DND-41 (cell line): ENCODE measurements around the gene HSPG2.

ENCODE experiments used
- ATAC-seq: fragments of 200-7000 bp; cut with Tn5 transposase; 3 replicates; pipeline ENCODE4 v1.9.1; 2021; ENCODE audit warnings: low read depth; ENCODE audit not compliant: insufficient read depth
- DNase-seq: peaks from one replicate; pipeline ENCODE4 v3.0.0-alpha.2; 2020
- H2AFZ ChIP-seq: 2 replicates; pipeline ENCODE4 v1.6.0; 2012; ENCODE audit warnings: low read depth, low read length
- H3K27ac ChIP-seq: 2 replicates; pipeline ENCODE4 v1.5.1; 2012; ENCODE audit warnings: low read length, inconsistent platforms
- H3K27me3 ChIP-seq: fragments of 200-600 bp; sonication (generic); 2 replicates; pipeline ENCODE4 v1.6.0; 2012; ENCODE audit warnings: low read length, mild to moderate bottlenecking, inconsistent platforms; ENCODE audit not compliant: insufficient read depth, poor library complexity
- H3K36me3 ChIP-seq: 2 replicates; pipeline ENCODE4 v1.5.1; 2012; ENCODE audit warnings: low read length, inconsistent platforms; ENCODE audit not compliant: insufficient read depth
- H3K4me1 ChIP-seq: 2 replicates; pipeline ENCODE4 v1.5.1; 2012; ENCODE audit warnings: mild to moderate bottlenecking, low read length; ENCODE audit not compliant: insufficient read depth
- H3K4me2 ChIP-seq: 2 replicates; pipeline ENCODE4 v1.6.0; 2012; ENCODE audit warnings: mild to moderate bottlenecking, moderate library complexity, low read length, inconsistent platforms; ENCODE audit not compliant: insufficient read depth
- H3K4me3 ChIP-seq, 2 experiments: fragments of 200-600 bp in 1 of 2; shearing (Covaris generic) in 1 of 2; 2 replicates each; pipeline ENCODE4 v1.5.1; 2012 to 2016; ENCODE audit warnings: inconsistent platforms in 2 of 2, low read length in 2 of 2, mild to moderate bottlenecking in 2 of 2, low read depth in 1 of 2, moderate library complexity in 1 of 2
- H3K79me2 ChIP-seq: 2 replicates; pipeline ENCODE4 v1.6.0; 2012; ENCODE audit warnings: low read length, inconsistent platforms; ENCODE audit not compliant: insufficient read depth
- H3K9ac ChIP-seq: 2 replicates; pipeline ENCODE4 v1.6.0; 2012; ENCODE audit warnings: low read depth, mild to moderate bottlenecking, inconsistent platforms, low read length, moderate library complexity
- H3K9me3 ChIP-seq: 2 replicates; pipeline ENCODE4 v1.5.1; 2012; ENCODE audit warnings: low read length, moderate library complexity, mild to moderate bottlenecking, inconsistent platforms; ENCODE audit not compliant: insufficient read depth, severe bottlenecking
- H4K20me1 ChIP-seq: 2 replicates; pipeline ENCODE4 v1.6.0; 2012; ENCODE audit warnings: low read length; ENCODE audit not compliant: insufficient read depth
- EZH2 ChIP-seq: IDR thresholded peaks from 3 replicates; pipeline ENCODE4 v1.6.1; 2012; ENCODE audit warnings: borderline replicate concordance, low read depth, mild to moderate bottlenecking, moderate library complexity, low read length, inconsistent platforms; ENCODE audit not compliant: severe bottlenecking
- TF ChIP-seq, protein P1 (sequence below): IDR thresholded peaks from 2 replicates; pipeline ENCODE4 v1.5.1; 2012; ENCODE audit warnings: borderline replicate concordance, low read length, moderate library complexity, mild to moderate bottlenecking; ENCODE audit not compliant: poor library complexity, severe bottlenecking; ENCODE audit errors: extremely low read depth

HSPG2 gene

GRCh38 chr1:21878840-21879478 lies 58.2 kb downstream of the HSPG2 start:
- Histone ChIP-seq H4K20me1 (no peaks in the 10 kb centered on the region), H3K9ac (no peak overlapping the region), H3K4me2 (no peak overlapping the region), H3K9me3 (no peaks in the 10 kb centered on the region), H3K27ac (no peak overlapping the region), H2AFZ (no peak overlapping the region), H3K4me1 (no peaks in the 10 kb centered on the region), H3K79me2 (no peaks in the 10 kb centered on the region), H3K4me3 (no peak overlapping the region), H3K27me3 (no peaks in the 10 kb centered on the region), H3K36me3 (no peaks in the 10 kb centered on the region)
- TF ChIP-seq, protein P1, sequence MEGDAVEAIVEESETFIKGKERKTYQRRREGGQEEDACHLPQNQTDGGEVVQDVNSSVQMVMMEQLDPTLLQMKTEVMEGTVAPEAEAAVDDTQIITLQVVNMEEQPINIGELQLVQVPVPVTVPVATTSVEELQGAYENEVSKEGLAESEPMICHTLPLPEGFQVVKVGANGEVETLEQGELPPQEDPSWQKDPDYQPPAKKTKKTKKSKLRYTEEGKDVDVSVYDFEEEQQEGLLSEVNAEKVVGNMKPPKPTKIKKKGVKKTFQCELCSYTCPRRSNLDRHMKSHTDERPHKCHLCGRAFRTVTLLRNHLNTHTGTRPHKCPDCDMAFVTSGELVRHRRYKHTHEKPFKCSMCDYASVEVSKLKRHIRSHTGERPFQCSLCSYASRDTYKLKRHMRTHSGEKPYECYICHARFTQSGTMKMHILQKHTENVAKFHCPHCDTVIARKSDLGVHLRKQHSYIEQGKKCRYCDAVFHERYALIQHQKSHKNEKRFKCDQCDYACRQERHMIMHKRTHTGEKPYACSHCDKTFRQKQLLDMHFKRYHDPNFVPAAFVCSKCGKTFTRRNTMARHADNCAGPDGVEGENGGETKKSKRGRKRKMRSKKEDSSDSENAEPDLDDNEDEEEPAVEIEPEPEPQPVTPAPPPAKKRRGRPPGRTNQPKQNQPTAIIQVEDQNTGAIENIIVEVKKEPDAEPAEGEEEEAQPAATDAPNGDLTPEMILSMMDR: no peak
- no peak for TF ChIP-seq EZH2
- ATAC-seq (no peak), DNase-seq (no peak)

DNA sequence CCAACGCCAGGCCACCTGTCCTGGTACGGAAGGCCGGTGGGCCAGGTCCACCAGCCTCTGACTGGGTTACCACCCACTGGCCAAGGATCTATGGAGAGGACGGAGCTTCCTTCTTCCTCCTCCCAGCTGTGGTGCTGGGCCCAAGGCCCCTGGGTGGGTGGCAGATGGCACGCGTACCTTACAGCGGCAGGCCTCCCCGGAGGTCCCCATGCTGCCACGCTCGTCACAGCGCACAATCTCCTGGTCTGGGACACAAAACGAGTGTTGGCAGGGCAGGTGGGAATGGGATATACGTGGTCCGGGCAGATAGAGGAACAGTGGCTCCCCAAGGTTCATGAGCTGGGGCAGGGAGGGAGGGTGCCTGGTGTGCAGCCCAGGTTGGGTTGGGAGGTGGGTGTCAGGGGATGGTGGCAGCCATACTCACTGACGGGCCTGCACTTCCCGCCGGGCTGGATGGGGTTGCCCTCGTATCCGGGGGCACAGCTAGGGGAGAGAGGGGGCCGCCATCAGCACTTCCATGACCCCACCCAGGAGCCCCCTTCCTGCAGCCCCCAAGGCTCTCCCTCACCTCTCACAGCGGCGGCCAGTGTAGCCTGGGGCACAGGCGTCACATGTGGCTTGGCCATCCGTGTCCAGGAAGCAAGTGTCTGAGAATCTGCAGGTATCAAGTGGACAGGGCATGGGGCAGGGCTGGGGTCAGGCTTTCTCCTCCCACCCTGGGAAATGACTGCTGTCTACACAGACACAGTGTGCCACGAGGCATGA lies 58.9 kb downstream of the HSPG2 start:
- Histone ChIP-seq H3K27me3 (no peaks in the 10 kb centered on the region), H3K79me2 (no peaks in the 10 kb centered on the region), H3K9ac (no peak overlapping the region), H4K20me1 (no peaks in the 10 kb centered on the region), H3K36me3 (no peaks in the 10 kb centered on the region), H3K9me3 (no peaks in the 10 kb centered on the region), H3K4me3 (no peak overlapping the region), H3K27ac (no peak overlapping the region), H3K4me1 (no peaks in the 10 kb centered on the region), H2AFZ (no peak overlapping the region), H3K4me2 (no peak overlapping the region)
- DNase-seq (no peak), ATAC-seq (no peak)
- TF ChIP-seq, protein P1: no peak
- no peak for TF ChIP-seq EZH2

GRCh38 chr1:21876267-21876666 lies 60.8 kb downstream of the HSPG2 start:
- H2AFZ ChIP-seq: no peak overlapping the region
- no peak overlapping the region for H3K27ac ChIP-seq
- H3K4me3 ChIP-seq: no peak overlapping the region
- no peaks in the 10 kb centered on the region for H3K79me2 ChIP-seq
- no peak overlapping the region for H3K4me2 ChIP-seq
- no peaks in the 10 kb centered on the region for H3K4me1 ChIP-seq
- no peaks in the 10 kb centered on the region for H3K9me3 ChIP-seq
- H3K27me3 ChIP-seq: no peaks in the 10 kb centered on the region
- TF ChIP-seq EZH2: no peak
- TF ChIP-seq, protein P1: no peak
- H3K36me3 ChIP-seq: no peaks in the 10 kb centered on the region
- DNase-seq: no peak
- ATAC-seq: no peak
- no peak overlapping the region for H3K9ac ChIP-seq
- no peaks in the 10 kb centered on the region for H4K20me1 ChIP-seq

GRCh38 chr1:21875621-21876063 lies 61.5 kb downstream of the HSPG2 start:
- no peak overlapping the region for H3K27ac ChIP-seq
- H3K79me2 ChIP-seq: no peaks in the 10 kb centered on the region
- DNase-seq (no peak), ATAC-seq (no peak)
- H3K4me1 ChIP-seq: no peaks in the 10 kb centered on the region
- TF ChIP-seq EZH2: no peak
- TF ChIP-seq, protein P1: no peak
- no peak overlapping the region for H3K9ac ChIP-seq
- H3K4me2 ChIP-seq: no peak overlapping the region
- H3K9me3 ChIP-seq: no peaks in the 10 kb centered on the region
- H3K36me3 ChIP-seq: no peaks in the 10 kb centered on the region
- H3K27me3 ChIP-seq: no peaks in the 10 kb centered on the region
- H2AFZ ChIP-seq: no peak overlapping the region
- H4K20me1 ChIP-seq: no peaks in the 10 kb centered on the region
- no peak overlapping the region for H3K4me3 ChIP-seq
